PC-9 (cell line): Measurements from ENCODE around the gene IGSF21.

Experiments used
- CTCF ChIP-seq: fragments of 200-600 bp; sonication (generic); conservative IDR thresholded peaks from 2 replicates; pipeline ENCODE4 v1.6.1; 2017; ENCODE audit warnings: mixed run types, antibody characterized with exemption, mild to moderate bottlenecking, moderate library complexity
- EZH2 ChIP-seq: fragments of 200-600 bp; sonication (generic); IDR thresholded peaks from 2 replicates; pipeline ENCODE4 v1.8.0; 2017; ENCODE audit warnings: antibody characterized with exemption, low read depth

- TF ChIP-seq CTCF, result no peak
- TF ChIP-seq EZH2, result no peak
Observed at GRCh38 chr1:18157352-18157751, 49.8 kb downstream of the IGSF21 start.
